ENCODE results near the gene EFCAB6. TPM values are rescaled to one million over a fixed set of nuclear protein-coding genes. Genes with fewer than 3 reads are reported as not detected.

Gene EFCAB6
- total and polyA plus RNA-seq, 2 of the 13 experiments (the other 11 are each of a cell fraction or from before 2014, with no cell fraction given), result not detected

- intact Hi-C loops (cut with micrococcal nuclease; ENCODE audit: unreplicated experiment), result no loop called here
- ATAC-seq (no peak), FAIRE-seq (no peak), DNase-seq (ENCODE audit: low spot score) (no peak)
- Histone ChIP-seq H3K4me1 (ENCODE audit: insufficient read depth, low read length) (no peaks in the 10 kb centered on the region), H3K9ac (ENCODE audit: insufficient read depth, low read depth, low read length) (no peak overlapping the region), H2AFZ (ENCODE audit: low read length) (no peak overlapping the region), H3K4me3 (replicated peaks in 1 of 3; ENCODE audit: insufficient read depth in 1 of 3, low read depth in 2 of 3, low read length in 3 of 3) (no peak overlapping the region), H3K79me2 (ENCODE audit: insufficient read depth, low read length) (no peaks in the 10 kb centered on the region), H3K27ac (ENCODE audit: extremely low read length, insufficient read depth, low read length) (no peak overlapping the region), H3K9me3 (ENCODE audit: low read length) (no peaks in the 10 kb centered on the region), H3K4me2 (ENCODE audit: low read depth, low read length) (no peak overlapping the region), H3K36me3 (replicated peaks in 1 of 2; ENCODE audit: control insufficient read depth in 1 of 2, insufficient read depth in 2 of 2, low read length in 2 of 2) (no peaks in the 10 kb centered on the region), H3K27me3 (ENCODE audit: control insufficient read depth in 1 of 2, insufficient read depth in 2 of 2, low read length in 2 of 2) (peaks cover 2 to 4% of the 10 kb centered on the region in 2 experiments; a peak in 2 of 5 replicates), H4K20me1 (ENCODE audit: insufficient read depth, low read length) (no peaks in the 10 kb centered on the region)
- no TSS peak for BruUV-seq (replicated peaks)
- ChIA-PET POLR2A (no interaction called here), CTCF (ENCODE audit: low intra/inter-chr PET ratio, low total read pairs) (no interaction called here)
- in situ Hi-C loops (cut with HindIII; ENCODE audit: extremely low pct_ligation_motif_present, low pct_unique_long_range_greater_than_20kb), result no loop called here
- TF ChIP-seq MYNN (CRISPR knock-in tag; IDR thresholded peaks at IDR 0.05; ENCODE audit: low read depth) (no peak), ARNT (IDR thresholded peaks at IDR 0.05) (no peak), MED8 (CRISPR knock-in tag; IDR thresholded peaks at IDR 0.05; ENCODE audit: insufficient replicate concordance) (no peak), IKZF4 (CRISPR knock-in tag; IDR thresholded peaks at IDR 0.05; ENCODE audit: borderline replicate concordance, low read depth, not compliant biosample characterization) (no peak), AHR (CRISPR knock-in tag; IDR thresholded peaks at IDR 0.05) (no peak), ZBTB3 (CRISPR knock-in tag; IDR thresholded peaks at IDR 0.05; ENCODE audit: borderline replicate concordance, low read depth) (no peak), ZNF17 (CRISPR knock-in tag; IDR thresholded peaks at IDR 0.05) (no peak), ZNF383 (CRISPR knock-in tag; IDR thresholded peaks at IDR 0.05; ENCODE audit: borderline replicate concordance) (no peak), MTA3 (CRISPR knock-in tag; IDR thresholded peaks at IDR 0.05) (no peak)
- TF ChIP-seq, protein P1, sequence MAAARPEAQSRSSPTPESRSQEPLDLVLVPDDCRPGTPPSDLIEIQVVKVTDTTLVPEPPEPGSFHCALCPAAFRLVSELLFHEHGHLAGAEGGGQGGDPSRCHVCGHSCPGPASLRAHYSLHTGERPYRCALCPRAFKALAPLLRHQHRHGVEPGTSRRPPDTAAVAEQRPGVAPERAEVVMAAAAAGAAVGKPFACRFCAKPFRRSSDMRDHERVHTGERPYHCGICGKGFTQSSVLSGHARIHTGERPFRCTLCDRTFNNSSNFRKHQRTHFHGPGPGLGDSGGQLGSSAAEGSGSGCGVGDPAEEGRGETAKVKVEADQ (CRISPR knock-in tag; IDR thresholded peaks at IDR 0.05; ENCODE audit: borderline replicate concordance), result no peak
- 6% methylated on average over 3 of the region's 6 CpGs for WGBS (ENCODE audit: low lambda C conversion rate)
Observed at GRCh38 chr22:43564859-43565258, 247.2 kb downstream of the EFCAB6 start.

Measured in HepG2 (cell line).